ENCODE data around the gene INCENP. TPM values are rescaled to one million over a fixed set of nuclear protein-coding genes. Genes with fewer than 3 reads are reported as not detected.

The INCENP gene
- polyA plus RNA-seq, 1 donor from 2014 or later: 5.9 TPM

GRCh38 chr11:62153087-62153395 lies 29.2 kb downstream of the INCENP start:
- Histone ChIP-seq H3F3A (ENCODE audit: insufficient read depth, low read length, poor library complexity, severe bottlenecking) (no peaks in the 10 kb centered on the region), H3K4me2 (ENCODE audit: low read length) (no peak overlapping the region), H3K9ac (ENCODE audit: low read length) (no peak overlapping the region), H3K9me3 (ENCODE audit: low read length) (no peaks in the 10 kb centered on the region), H3K79me2 (replicated peaks; ENCODE audit: insufficient read depth, low read length) (no peaks in the 10 kb centered on the region), H3K9me2 (ENCODE audit: insufficient read depth, low read length) (no peaks in the 10 kb centered on the region), H2AFZ (ENCODE audit: low read depth, low read length) (no peak overlapping the region), H3K27me3 (ENCODE audit: insufficient read depth, low read depth, low read length) (no peaks in the 10 kb centered on the region), H3K36me3 (ENCODE audit: insufficient read depth, low read length) (no peaks in the 10 kb centered on the region), H3K4me3 (ENCODE audit: low read length) (no peak overlapping the region), H3K27ac (ENCODE audit: low read length) (no peak overlapping the region), H4K20me1 (ENCODE audit: insufficient read depth) (no peaks in the 10 kb centered on the region)
- TF ChIP-seq RAD21 (conservative IDR thresholded peaks at IDR 0.05) (no peak), EP300 (conservative IDR thresholded peaks at IDR 0.05; ENCODE audit: poor library complexity, severe bottlenecking) (no peak), EZH2 (IDR thresholded peaks at IDR 0.05; ENCODE audit: borderline replicate concordance, insufficient read depth, low read length, poor library complexity, severe bottlenecking) (no peak), CTCF (IDR thresholded peaks at IDR 0.05; ENCODE audit: poor library complexity, severe bottlenecking) (no peak), SMC3 (conservative IDR thresholded peaks at IDR 0.05; ENCODE audit: poor library complexity) (no peak), TAF1 (IDR thresholded peaks at IDR 0.05; ENCODE audit: low read depth) (no peak), POLR2AphosphoS5 (IDR thresholded peaks at IDR 0.05) (no peak), MXI1 (conservative IDR thresholded peaks at IDR 0.05; ENCODE audit: poor library complexity, severe bottlenecking) (no peak)

- Histone ChIP-seq H3K79me2 (replicated peaks; ENCODE audit: insufficient read depth, low read length) (no peaks in the 10 kb centered on the region), H3F3A (ENCODE audit: insufficient read depth, low read length, poor library complexity, severe bottlenecking) (no peaks in the 10 kb centered on the region), H3K4me2 (ENCODE audit: low read length) (no peak overlapping the region), H2AFZ (ENCODE audit: low read depth, low read length) (no peak overlapping the region), H3K9me2 (ENCODE audit: insufficient read depth, low read length) (no peaks in the 10 kb centered on the region), H3K9me3 (ENCODE audit: low read length) (no peaks in the 10 kb centered on the region), H3K27me3 (ENCODE audit: insufficient read depth, low read depth, low read length) (no peaks in the 10 kb centered on the region), H3K36me3 (ENCODE audit: insufficient read depth, low read length) (no peaks in the 10 kb centered on the region), H3K4me3 (ENCODE audit: low read length) (no peak overlapping the region), H3K27ac (ENCODE audit: low read length) (no peak overlapping the region), H3K9ac (ENCODE audit: low read length) (no peak overlapping the region), H4K20me1 (ENCODE audit: insufficient read depth) (no peaks in the 10 kb centered on the region)
- no peak for TF ChIP-seq REST (IDR thresholded peaks at IDR 0.05; ENCODE audit: borderline replicate concordance)
- no peak for TF ChIP-seq SMC3 (conservative IDR thresholded peaks at IDR 0.05; ENCODE audit: poor library complexity)
These were observed 29.8 kb downstream of the INCENP start for GRCh38 chr11:62153617-62154016.

GRCh38 chr11:62157603-62158002 lies 33.8 kb downstream of the INCENP start:
- Histone ChIP-seq H3K36me3 (ENCODE audit: insufficient read depth, low read length) (no peaks in the 10 kb centered on the region), H3F3A (ENCODE audit: insufficient read depth, low read length, poor library complexity, severe bottlenecking) (no peaks in the 10 kb centered on the region), H4K20me1 (ENCODE audit: insufficient read depth) (no peaks in the 10 kb centered on the region), H2AFZ (ENCODE audit: low read depth, low read length) (no peak overlapping the region), H3K9me2 (ENCODE audit: insufficient read depth, low read length) (no peaks in the 10 kb centered on the region), H3K9ac (ENCODE audit: low read length) (no peak overlapping the region), H3K27ac (ENCODE audit: low read length) (no peak overlapping the region), H3K9me3 (ENCODE audit: low read length) (no peaks in the 10 kb centered on the region), H3K79me2 (replicated peaks; ENCODE audit: insufficient read depth, low read length) (no peaks in the 10 kb centered on the region), H3K27me3 (ENCODE audit: insufficient read depth, low read depth, low read length) (no peaks in the 10 kb centered on the region), H3K4me3 (ENCODE audit: low read length) (no peak overlapping the region), H3K4me2 (ENCODE audit: low read length) (no peak overlapping the region)
- no peak for TF ChIP-seq SMC3 (conservative IDR thresholded peaks at IDR 0.05; ENCODE audit: poor library complexity)
- no peak for TF ChIP-seq EP300 (conservative IDR thresholded peaks at IDR 0.05; ENCODE audit: poor library complexity, severe bottlenecking)
- no peak for TF ChIP-seq TAF1 (IDR thresholded peaks at IDR 0.05; ENCODE audit: low read depth)
- TF ChIP-seq REST (IDR thresholded peaks at IDR 0.05; ENCODE audit: borderline replicate concordance): no peak
- no peak for TF ChIP-seq EZH2 (IDR thresholded peaks at IDR 0.05; ENCODE audit: borderline replicate concordance, insufficient read depth, low read length, poor library complexity, severe bottlenecking)
- no peak for TF ChIP-seq MXI1 (conservative IDR thresholded peaks at IDR 0.05; ENCODE audit: poor library complexity, severe bottlenecking)
- TF ChIP-seq CTCF (IDR thresholded peaks at IDR 0.05; ENCODE audit: poor library complexity, severe bottlenecking): no peak
- no peak for TF ChIP-seq POLR2AphosphoS5 (IDR thresholded peaks at IDR 0.05)
- no peak for TF ChIP-seq RAD21 (conservative IDR thresholded peaks at IDR 0.05)
